ENCODE measurements around the gene PARP11. TPM values are rescaled to one million over a fixed set of nuclear protein-coding genes. Genes with fewer than 3 reads are reported as not detected.

The PARP11 gene
- total RNA-seq, 4 donors from 2014 or later: 4.5 to 6.2 (median 5.0) TPM

- TF ChIP-seq POLR2A (IDR thresholded peaks at IDR 0.05) (no peak), POLR2AphosphoS5 (IDR thresholded peaks at IDR 0.05) (no peak), EP300 (IDR thresholded peaks at IDR 0.05; ENCODE audit: low read depth) (no peak), CTCF (IDR thresholded peaks at IDR 0.05) (no peak)
- intact Hi-C loops (cut with DNase I; ENCODE audit: low total_unique reads) (no loop called here), in situ Hi-C loops (cut with MboI; ENCODE audit: low pct_ligation_motif_present in 1 of 4, low pct_unique_long_range_greater_than_20kb in 1 of 4, low sequenced_read_pairs in 3 of 4) (loop anchor here (5.0 to 25.0 kb wide), 5 partner anchors 157 to 655 kb away; partner anchors contain the start of genes CCND2 (in 2 of the 4) and RAD51AP1 (in 1 of the 4))
- Histone ChIP-seq H3K9me3 (no peaks in the 10 kb centered on the region), H3K27ac (no peak overlapping the region), H3K4me1 (no peaks in the 10 kb centered on the region), H3K4me3 (no peak overlapping the region), H3K36me3 (no peaks in the 10 kb centered on the region), H3K27me3 (peaks cover 8% of the 10 kb centered on the region)
- 66 to 88% methylated on average over 3 of the region's 3 CpGs for WGBS, 2 donors (ENCODE audit: low coverage in 1 of 2)
- no peak for DNase-seq
Observed at GRCh38 chr12:3879846-3880245, 6.6 kb upstream of the PARP11 start.

- Histone ChIP-seq H3K27ac (peak overlapping the region in 2 of 4 donors; percentile 90 to 94), H3K9me3 (no peaks in the 10 kb centered on the region), H3K4me3 (peak overlapping the region in 2 of 4 donors; percentile 58 to 78), H3K36me3 (no peaks in the 10 kb centered on the region), H3K4me1 (peaks cover 6 to 42% (median 26%) of the 10 kb centered on the region in 4 donors), H3K27me3 (no peaks in the 10 kb centered on the region)
- intact Hi-C loops (cut with DNase I; ENCODE audit: low total_unique reads): no loop called here
- no peak for DNase-seq
- in situ Hi-C loops (cut with MboI; ENCODE audit: low pct_ligation_motif_present in 1 of 4, low pct_unique_long_range_greater_than_20kb in 1 of 4, low sequenced_read_pairs in 3 of 4): loop anchor here in 2 of 4 donors (10.0 kb wide), 2 partner anchors 403 to 663 kb away; partner anchors contain the start of genes CCND2 (in 1 of the 2) and RAD51AP1 (in 1 of the 2)
- WGBS, 2 donors (ENCODE audit: low coverage in 1 of 2): 27 to 80% methylated on average over 3 to 4 of the region's 4 CpGs
- no peak for TF ChIP-seq POLR2AphosphoS5 (IDR thresholded peaks at IDR 0.05)
- no peak for TF ChIP-seq POLR2A (IDR thresholded peaks at IDR 0.05)
- TF ChIP-seq EP300 (IDR thresholded peaks at IDR 0.05; ENCODE audit: low read depth): no peak
- no peak for TF ChIP-seq CTCF (IDR thresholded peaks at IDR 0.05)
Observed at GRCh38 chr12:3871356-3871755, 1.8 kb downstream of the PARP11 start.

GRCh38 chr12:3869865-3870264 is 3.3 kb downstream of the PARP11 start:
- intact Hi-C loops (cut with DNase I; ENCODE audit: low total_unique reads): no loop called here
- H3K4me1 ChIP-seq: peaks cover 6 to 42% (median 26%) of the 10 kb centered on the region in 4 donors
- no peak for DNase-seq
- 33 to 34% methylated on average over 6 of the region's 6 CpGs for WGBS, 2 donors (ENCODE audit: low coverage in 1 of 2)
- TF ChIP-seq EP300 (IDR thresholded peaks at IDR 0.05; ENCODE audit: low read depth): no peak
- TF ChIP-seq POLR2AphosphoS5 (IDR thresholded peaks at IDR 0.05): no peak
- TF ChIP-seq CTCF (IDR thresholded peaks at IDR 0.05): no peak
- no peak for TF ChIP-seq POLR2A (IDR thresholded peaks at IDR 0.05)
- H3K36me3 ChIP-seq: peaks cover 0 to 1% (median 0%) of the 10 kb centered on the region in 4 donors
- in situ Hi-C loops (cut with MboI; ENCODE audit: low pct_ligation_motif_present in 1 of 4, low pct_unique_long_range_greater_than_20kb in 1 of 4, low sequenced_read_pairs in 3 of 4): loop anchor here in 2 of 4 donors (10.0 kb wide), 2 partner anchors 405 to 665 kb away; partner anchors contain the start of genes CCND2 (in 1 of the 2) and RAD51AP1 (in 1 of the 2)
- H3K9me3 ChIP-seq: peaks cover 0 to 8% of the 10 kb centered on the region in 2 donors
- H3K27me3 ChIP-seq: no peaks in the 10 kb centered on the region
- peak overlapping the region in 2 of 4 donors; percentile 1 to 29 for H3K4me3 ChIP-seq
- peak overlapping the region in 1 of 4 donors; percentile 40 for H3K27ac ChIP-seq

- 83 to 88% methylated on average over 1 of the region's 1 CpG for WGBS, 2 donors (ENCODE audit: low coverage in 1 of 2)
- DNase-seq: no peak
- Histone ChIP-seq H3K4me1 (peaks cover 6 to 42% (median 26%) of the 10 kb centered on the region in 4 donors), H3K27ac (peak overlapping the region in 1 of 4 donors; percentile 40), H3K36me3 (peaks cover 0 to 1% (median 0%) of the 10 kb centered on the region in 4 donors), H3K27me3 (no peaks in the 10 kb centered on the region), H3K4me3 (peak overlapping the region in 1 of 4 donors; percentile 29), H3K9me3 (peaks cover 0 to 8% of the 10 kb centered on the region in 2 donors)
- in situ Hi-C loops (cut with MboI; ENCODE audit: low pct_ligation_motif_present in 1 of 4, low pct_unique_long_range_greater_than_20kb in 1 of 4, low sequenced_read_pairs in 3 of 4): no loop called here
- intact Hi-C loops (cut with DNase I; ENCODE audit: low total_unique reads): no loop called here
- TF ChIP-seq POLR2AphosphoS5 (IDR thresholded peaks at IDR 0.05) (no peak), EP300 (IDR thresholded peaks at IDR 0.05; ENCODE audit: low read depth) (no peak), CTCF (IDR thresholded peaks at IDR 0.05) (no peak), POLR2A (IDR thresholded peaks at IDR 0.05) (no peak)
Observed at GRCh38 chr12:3869433-3869832, 3.8 kb downstream of the PARP11 start.
